ENCODE measurements around the gene CD209.

DNA sequence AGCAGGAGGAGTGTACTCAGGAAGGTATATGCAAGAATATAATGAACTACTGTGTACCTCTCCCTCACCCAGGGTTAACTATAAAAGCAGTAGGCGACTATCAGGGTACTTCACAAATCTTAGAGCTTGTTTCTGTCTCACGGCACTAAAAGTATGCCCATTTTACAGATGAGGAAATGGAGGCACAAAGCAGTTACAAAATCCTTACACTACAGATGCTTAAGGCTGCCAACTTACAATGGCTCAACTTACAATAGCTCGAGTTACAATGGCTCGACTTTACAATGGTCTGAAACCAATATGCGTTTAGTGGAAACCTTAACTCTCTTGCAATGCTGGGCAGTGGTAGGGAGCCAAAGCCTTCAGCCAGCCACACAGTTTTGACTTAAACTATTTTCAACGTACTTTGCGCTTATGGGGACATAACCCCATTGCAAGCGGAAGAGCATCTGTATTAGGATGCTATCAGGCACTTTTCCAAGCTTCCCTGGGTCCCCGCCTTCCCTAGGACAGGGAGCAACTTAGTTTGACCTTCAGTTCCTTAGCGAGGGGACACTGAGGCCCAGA lies 49.5 kb downstream of the CD209 start:
- TF ChIP-seq, protein P1, sequence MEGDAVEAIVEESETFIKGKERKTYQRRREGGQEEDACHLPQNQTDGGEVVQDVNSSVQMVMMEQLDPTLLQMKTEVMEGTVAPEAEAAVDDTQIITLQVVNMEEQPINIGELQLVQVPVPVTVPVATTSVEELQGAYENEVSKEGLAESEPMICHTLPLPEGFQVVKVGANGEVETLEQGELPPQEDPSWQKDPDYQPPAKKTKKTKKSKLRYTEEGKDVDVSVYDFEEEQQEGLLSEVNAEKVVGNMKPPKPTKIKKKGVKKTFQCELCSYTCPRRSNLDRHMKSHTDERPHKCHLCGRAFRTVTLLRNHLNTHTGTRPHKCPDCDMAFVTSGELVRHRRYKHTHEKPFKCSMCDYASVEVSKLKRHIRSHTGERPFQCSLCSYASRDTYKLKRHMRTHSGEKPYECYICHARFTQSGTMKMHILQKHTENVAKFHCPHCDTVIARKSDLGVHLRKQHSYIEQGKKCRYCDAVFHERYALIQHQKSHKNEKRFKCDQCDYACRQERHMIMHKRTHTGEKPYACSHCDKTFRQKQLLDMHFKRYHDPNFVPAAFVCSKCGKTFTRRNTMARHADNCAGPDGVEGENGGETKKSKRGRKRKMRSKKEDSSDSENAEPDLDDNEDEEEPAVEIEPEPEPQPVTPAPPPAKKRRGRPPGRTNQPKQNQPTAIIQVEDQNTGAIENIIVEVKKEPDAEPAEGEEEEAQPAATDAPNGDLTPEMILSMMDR (IDR thresholded peaks at IDR 0.05; ENCODE audit: poor library complexity) = no peak
- no peak for TF ChIP-seq EZH2 (IDR thresholded peaks at IDR 0.05; ENCODE audit: borderline replicate concordance)

Measured in hepatocyte (in vitro differentiated cells).